HepG2 (cell line): ENCODE measurements around the gene IL1RAPL1. TPM values are rescaled to one million over a fixed set of nuclear protein-coding genes. Genes with fewer than 3 reads are reported as not detected.
A peak's percentile ranks its signal among the peaks of the same experiment; 100 is the strongest.
"Not testable (repeated sequence)": the region's sequence is repeated elsewhere in the genome, so short reads cannot be mapped to it uniquely, and the experiment has no call there.

Source experiments
- ATAC-seq: fragments of 200-7000 bp; cut with Tn5 transposase; 3 replicates; pipeline ENCODE4 v1.9.1; 2020; ENCODE audit warnings: mild to moderate bottlenecking, moderate library complexity
- BruUV-seq: library from RNA; stranded (reverse); fragments of 400-500 nt; replicated peaks from 2 replicates; lab custom pipeline; 2021; lab: Mats Ljungman, UMichigan
- CTCF ChIA-PET: fragments of 300-600 bp; formaldehyde crosslinking; extraction: SDS; loops from one replicate; lab custom pipeline; 2021; ENCODE audit warnings: low total read pairs, inconsistent platforms, low intra/inter-chr PET ratio; lab: Yijun Ruan, JAX
- POLR2A ChIA-PET: fragments of 350-600 bp; sonication (Branson Sonifier 250); formaldehyde crosslinking; loops from one replicate; lab custom pipeline; 2020; ENCODE audit warnings: antibody characterized with exemption, inconsistent platforms; lab: Yijun Ruan, JAX
- DNase-seq: peaks from one replicate; pipeline ENCODE4 v3.0.0-alpha.2; 2015; ENCODE audit warnings: low spot score
- FAIRE-seq: peaks from 3 replicates; lab custom pipeline; 2011; peaks lifted over from hg19 to GRCh38; lab: Jason Lieb, UNC
- H2AFZ ChIP-seq: one replicate; pipeline ENCODE4 v1.6.1; 2011; ENCODE audit warnings: low read length, inconsistent platforms
- H3K27ac ChIP-seq: fragments of 300-600 bp; 3 replicates; pipeline ENCODE4 v1.8.0; 2011; ENCODE audit warnings: mixed run types, mild to moderate bottlenecking, mixed read lengths, low read length, inconsistent platforms; ENCODE audit not compliant: insufficient read depth; ENCODE audit errors: extremely low read length
- H3K27me3 ChIP-seq, 2 experiments: fragments of 200-600 bp in 1 of 2; 2 replicates in 1 of 2; 3 replicates in 1 of 2; pipeline versions ENCODE4 v1.6.0 to v1.8.0; 2011; ENCODE audit warnings: low read length in 2 of 2, mild to moderate bottlenecking in 2 of 2, moderate library complexity in 2 of 2, inconsistent platforms in 1 of 2; ENCODE audit not compliant: insufficient read depth in 2 of 2, control insufficient read depth in 1 of 2
- H3K36me3 ChIP-seq, 2 experiments: fragments of 200-600 bp in 1 of 2; replicated peaks in 1 of 2; 2 replicates in 1 of 2; 3 replicates in 1 of 2; pipeline versions ENCODE4 v1.5.1 to v1.8.0; 2011; ENCODE audit warnings: low read length in 2 of 2, inconsistent platforms in 1 of 2; ENCODE audit not compliant: insufficient read depth in 2 of 2, control insufficient read depth in 1 of 2
- H3K4me1 ChIP-seq: 2 replicates; pipeline ENCODE4 v1.5.1; 2012; ENCODE audit warnings: low read length, inconsistent platforms; ENCODE audit not compliant: insufficient read depth
- H3K4me2 ChIP-seq: 2 replicates; pipeline ENCODE4 v1.6.0; 2011; ENCODE audit warnings: low read depth, low read length, inconsistent platforms
- H3K4me3 ChIP-seq, 3 experiments: fragments of 200-600 bp in 1 of 3; sonication (generic), shearing (Covaris generic) in 1 of 3; replicated peaks in 1 of 3; 2 replicates each; pipeline ENCODE4 v1.5.1; 2011 to 2016; ENCODE audit warnings: low read length in 3 of 3, inconsistent platforms in 2 of 3, low read depth in 2 of 3, mild to moderate bottlenecking in 2 of 3, control low read depth in 1 of 3, mixed read lengths in 1 of 3; ENCODE audit not compliant: insufficient read depth in 1 of 3
- H3K79me2 ChIP-seq: one replicate; pipeline ENCODE4 v1.6.1; 2011; ENCODE audit warnings: low read length, inconsistent platforms; ENCODE audit not compliant: insufficient read depth
- H3K9ac ChIP-seq: 2 replicates; pipeline ENCODE4 v1.6.0; 2011; ENCODE audit warnings: mild to moderate bottlenecking, low read depth, low read length, inconsistent platforms; ENCODE audit not compliant: insufficient read depth
- H3K9me3 ChIP-seq: 2 replicates; pipeline ENCODE4 v1.5.1; 2012; ENCODE audit warnings: mild to moderate bottlenecking, low read length
- H4K20me1 ChIP-seq: 2 replicates; pipeline ENCODE4 v1.6.0; 2011; ENCODE audit warnings: inconsistent platforms, mild to moderate bottlenecking, low read length, moderate library complexity; ENCODE audit not compliant: insufficient read depth
- CEBPZ ChIP-seq: IDR thresholded peaks from 2 replicates; pipeline ENCODE4 v1.6.1; 2012; ENCODE audit warnings: low read length, improper control_type of control experiment
- GLI4 ChIP-seq: sonication (generic); formaldehyde crosslinking; IDR thresholded peaks from 2 replicates; pipeline ENCODE4 v1.5.1; 2020; ENCODE audit warnings: missing genetic modification reagents, mild to moderate bottlenecking, moderate library complexity, borderline replicate concordance
- HIC2 ChIP-seq: sonication (generic); formaldehyde crosslinking; IDR thresholded peaks from 2 replicates; pipeline ENCODE4 v1.9.0; 2022; ENCODE audit warnings: low read depth, missing genetic modification reagents
- IRX3 ChIP-seq: sonication (generic); formaldehyde crosslinking; IDR thresholded peaks from 2 replicates; pipeline ENCODE4 v1.8.1; 2023; ENCODE audit warnings: mild to moderate bottlenecking, low read depth, missing genetic modification reagents, borderline replicate concordance
- JUND ChIP-seq: sonication (generic); formaldehyde crosslinking; IDR thresholded peaks from 2 replicates; pipeline ENCODE4 v1.8.0; 2022; ENCODE audit warnings: mild to moderate bottlenecking, missing genetic modification reagents
- LBX2 ChIP-seq: sonication (generic); formaldehyde crosslinking; IDR thresholded peaks from 2 replicates; pipeline ENCODE4 v1.5.0; 2020; ENCODE audit warnings: missing genetic modification reagents, mild to moderate bottlenecking, borderline replicate concordance
- RAD51 ChIP-seq: fragments of 450-650 bp; IDR thresholded peaks from 2 replicates; pipeline ENCODE4 v1.6.1; 2016; ENCODE audit warnings: borderline replicate concordance
- RBFOX2 ChIP-seq: fragments of 200-400 bp; formaldehyde crosslinking; IDR thresholded peaks from 2 replicates; pipeline ENCODE4 v1.6.1; 2017; ENCODE audit warnings: low read depth, mild to moderate bottlenecking, low read length
- ZFP90 ChIP-seq: sonication (generic); formaldehyde crosslinking; IDR thresholded peaks from 2 replicates; pipeline ENCODE4 v1.8.0; 2022; ENCODE audit warnings: missing genetic modification reagents, mild to moderate bottlenecking, inconsistent platforms, borderline replicate concordance
- ZNF264 ChIP-seq: sonication (generic); formaldehyde crosslinking; IDR thresholded peaks from 2 replicates; pipeline ENCODE4 v1.4.0; 2020; ENCODE audit warnings: missing genetic modification reagents
- ZNF816 ChIP-seq: sonication (generic); formaldehyde crosslinking; IDR thresholded peaks from 2 replicates; pipeline ENCODE4 v1.8.0; 2022; ENCODE audit warnings: missing genetic modification reagents, mild to moderate bottlenecking, borderline replicate concordance
- ZNF883 ChIP-seq: sonication (generic); formaldehyde crosslinking; IDR thresholded peaks from 2 replicates; pipeline ENCODE4 v1.5.1; 2020; ENCODE audit warnings: mild to moderate bottlenecking, missing genetic modification reagents; ENCODE audit errors: not compliant biosample characterization
- WGBS: methylation state at CpG from one replicate; pipeline ENCODE4 v1.1.6; 2017; ENCODE audit warnings: low lambda C conversion rate; 5-methylcytosine and 5-hydroxymethylcytosine counted together
- in situ Hi-C: cut with HindIII; loops from 2 replicates; pipeline ENCODE4 v1.10.0; 2017; ENCODE audit warnings: low pct_unique_long_range_greater_than_20kb; ENCODE audit not compliant: extremely low pct_ligation_motif_present
- intact Hi-C: fragments of 100-400 bp; cut with micrococcal nuclease; formaldehyde crosslinking; loops from one replicate; pipeline ENCODE4 v1.10.0; 2022; ENCODE audit not compliant: unreplicated experiment
- polyA plus RNA-seq, 8 experiments: library from polyadenylated mRNA; depleted of rRNA in 3 of 8; stranded (reverse) in 7 of 8; unstranded in 1 of 8; fragments of >200 nt; fragmentation: Illumina TruSeq in 4 of 8; extraction: Trizol in 4 of 8; gene quantifications; 2 replicates each; pipeline versions ENCODE4 v1.2.1 to v1.2.3, GENCODE V29; 2011 to 2016; ENCODE audit warnings: low read depth in 4 of 8, missing spikeins in 1 of 8, mixed read lengths in 1 of 8; ENCODE audit not compliant: insufficient read depth in 1 of 8
- total RNA-seq, 5 experiments: library from RNA; depleted of rRNA; stranded (reverse); fragments of >200 nt; fragmentation: Illumina TruSeq; extraction: Trizol; gene quantifications; 2 replicates each; pipeline ENCODE4 v1.2.3, GENCODE V29; 2016; ENCODE audit warnings: low read depth in 1 of 5

IL1RAPL1 gene
- total and polyA plus RNA-seq, 2 of the 13 experiments (the other 11 are each of a cell fraction or from before 2014, with no cell fraction given) = 0.04 TPM; not detected in 1

GRCh38 chrX:29359276-29359675 lies 772.0 kb downstream of the IL1RAPL1 start (continued):
- TF ChIP-seq HIC2 (no peak), JUND (no peak), ZNF264 (no peak)

GRCh38 chrX:29374765-29375164 lies 787.5 kb downstream of the IL1RAPL1 start:
- H3K4me3 ChIP-seq, H3K79me2 ChIP-seq, H3K4me1 ChIP-seq, H2AFZ ChIP-seq, H3K36me3 ChIP-seq, H4K20me1 ChIP-seq, H3K27ac ChIP-seq, POLR2A ChIA-PET, H3K4me2 ChIP-seq, in situ Hi-C loops, ATAC-seq, intact Hi-C loops, DNase-seq, H3K27me3 ChIP-seq, CTCF ChIA-PET, BruUV-seq, H3K9ac ChIP-seq: not testable (repeated sequence)
- peaks cover 14% of the 10 kb centered on the region; the same call in 1 of the 2 replicates for H3K9me3 ChIP-seq
- FAIRE-seq = peak; percentile 23

GRCh38 chrX:29376584-29376983 lies 789.3 kb downstream of the IL1RAPL1 start:
- H3K9ac ChIP-seq = no peak overlapping the region
- H3K79me2 ChIP-seq = no peaks in the 10 kb centered on the region
- H3K4me3 ChIP-seq = no peak overlapping the region
- in situ Hi-C loops = no loop called here
- ATAC-seq = no peak
- intact Hi-C loops = no loop called here
- no peak for FAIRE-seq
- no peaks in the 10 kb centered on the region for H4K20me1 ChIP-seq
- H3K4me2 ChIP-seq = no peak overlapping the region
- DNase-seq = no peak
- H3K27me3 ChIP-seq = no peaks in the 10 kb centered on the region
- H2AFZ ChIP-seq = no peak overlapping the region
- peaks cover 14% of the 10 kb centered on the region; the same call in 1 of the 2 replicates for H3K9me3 ChIP-seq
- WGBS = 0% methylated on average over 1 of the region's 1 CpG
- ChIA-PET CTCF (no interaction called here), POLR2A (no interaction called here)
- H3K36me3 ChIP-seq = no peaks in the 10 kb centered on the region
- no peak overlapping the region for H3K27ac ChIP-seq
- H3K4me1 ChIP-seq = no peaks in the 10 kb centered on the region
- no TSS peak for BruUV-seq
- no peak for TF ChIP-seq ZNF883 (CRISPR knock-in tag)
- no peak for TF ChIP-seq RAD51
- no peak for TF ChIP-seq IRX3 (CRISPR knock-in tag)
- no peak for TF ChIP-seq LBX2 (CRISPR knock-in tag)
- TF ChIP-seq ZNF816 = no peak
- TF ChIP-seq RBFOX2 = no peak
- TF ChIP-seq CEBPZ = no peak
- TF ChIP-seq GLI4 (CRISPR knock-in tag) = no peak
- TF ChIP-seq ZFP90 (CRISPR knock-in tag) = no peak
